HL-60/S4 treated with retinoic acid at 250 ng/mL for 4 days and 3 days (cell line): ENCODE results near the gene STAB1.

Experiments used
- in situ Hi-C: fragments of 300-500 bp; cut with MboI; formaldehyde crosslinking; loops from 2 replicates; pipeline ENCODE4 v1.7.0; 2022; ENCODE audit warnings: low sequenced_read_pairs

STAB1 gene

GRCh38 chr3:52483577-52484381, 11.4 kb upstream of the STAB1 start:
- in situ Hi-C loops = no loop called here

GRCh38 chr3:52484680-52485461, 10.3 kb upstream of the STAB1 start:
- in situ Hi-C loops = no loop called here

- in situ Hi-C loops = no loop called here
Measured at GRCh38 chr3:52487050-52487787, 7.9 kb upstream of the STAB1 start.

- in situ Hi-C loops = no loop called here
Measured at GRCh38 chr3:52487788-52488691, 7.1 kb upstream of the STAB1 start.

GRCh38 chr3:52488746-52489145, 6.4 kb upstream of the STAB1 start:
- in situ Hi-C loops = no loop called here

- in situ Hi-C loops = no loop called here
Measured at GRCh38 chr3:52489453-52489852, 5.7 kb upstream of the STAB1 start.

GRCh38 chr3:52490035-52490938, 4.9 kb upstream of the STAB1 start:
- in situ Hi-C loops = no loop called here

- in situ Hi-C loops = no loop called here
Measured at GRCh38 chr3:52490939-52491526, 4.1 kb upstream of the STAB1 start.

GRCh38 chr3:52492059-52492458, 3.1 kb upstream of the STAB1 start:
- in situ Hi-C loops = no loop called here

GRCh38 chr3:52493232-52494017, 1.7 kb upstream of the STAB1 start:
- in situ Hi-C loops = no loop called here

GRCh38 chr3:52494445-52494844, 693 bp upstream of the STAB1 start:
- in situ Hi-C loops = no loop called here

- in situ Hi-C loops = no loop called here
Measured at GRCh38 chr3:52495777-52496602, 852 bp downstream of the STAB1 start.

GRCh38 chr3:52498137-52499054, 3.3 kb downstream of the STAB1 start:
- in situ Hi-C loops = no loop called here

GRCh38 chr3:52501046-52501445, 5.9 kb downstream of the STAB1 start:
- in situ Hi-C loops = no loop called here

- in situ Hi-C loops = no loop called here
Measured at GRCh38 chr3:52502001-52502400, 6.9 kb downstream of the STAB1 start.

GRCh38 chr3:52502808-52503350, 7.7 kb downstream of the STAB1 start:
- in situ Hi-C loops = no loop called here
